RWPE2 (cell line): Measurements from ENCODE around the gene SORL1.
"Not testable (repeated sequence)": the region's sequence is repeated elsewhere in the genome, so short reads cannot be mapped to it uniquely, and the experiment has no call there.

Source experiments
- ATAC-seq: fragments of 200-7000 bp; cut with Tn5 transposase; 3 replicates; pipeline ENCODE4 v1.9.1; 2021; ENCODE audit warnings: low read depth
- DNase-seq: peaks from one replicate; pipeline ENCODE4 v3.0.0-alpha.2; 2020; ENCODE audit warnings: low spot score
- H3K27ac ChIP-seq: fragments of 450-650 bp; 2 replicates; pipeline ENCODE4 v1.5.1; 2017; ENCODE audit warnings: mild to moderate bottlenecking; ENCODE audit not compliant: poor library complexity, severe bottlenecking
- H3K27me3 ChIP-seq: fragments of 250-450 bp; sonication (Bioruptor Pico); 2 replicates; pipeline ENCODE4 v1.5.1; 2021; ENCODE audit warnings: mild to moderate bottlenecking, moderate library complexity; ENCODE audit not compliant: insufficient read depth, poor library complexity, severe bottlenecking
- H3K36me3 ChIP-seq: fragments of 250-450 bp; sonication (Bioruptor Pico); 2 replicates; pipeline ENCODE4 v1.5.1; 2020; ENCODE audit warnings: low read depth, mild to moderate bottlenecking, moderate library complexity
- H3K4me1 ChIP-seq: fragments of 250-450 bp; sonication (Bioruptor Pico); 2 replicates; pipeline ENCODE4 v1.5.1; 2021; ENCODE audit warnings: mild to moderate bottlenecking, moderate library complexity; ENCODE audit not compliant: insufficient read depth, poor library complexity, severe bottlenecking
- H3K4me3 ChIP-seq: fragments of 250-450 bp; sonication (Bioruptor Pico); 2 replicates; pipeline ENCODE4 v1.5.1; 2021; ENCODE audit warnings: mild to moderate bottlenecking, moderate library complexity; ENCODE audit not compliant: severe bottlenecking
- H3K9me3 ChIP-seq: fragments of 250-450 bp; sonication (Bioruptor Pico); 2 replicates; pipeline ENCODE4 v1.5.1; 2021; ENCODE audit warnings: mild to moderate bottlenecking, moderate library complexity; ENCODE audit not compliant: severe bottlenecking
- TF ChIP-seq, protein P1 (sequence below): fragments of 450-650 bp; IDR thresholded peaks from one replicate; pipeline ENCODE4 v1.5.1; 2017; ENCODE audit warnings: mild to moderate bottlenecking, moderate library complexity; ENCODE audit not compliant: poor library complexity, severe bottlenecking

Gene SORL1

DNA sequence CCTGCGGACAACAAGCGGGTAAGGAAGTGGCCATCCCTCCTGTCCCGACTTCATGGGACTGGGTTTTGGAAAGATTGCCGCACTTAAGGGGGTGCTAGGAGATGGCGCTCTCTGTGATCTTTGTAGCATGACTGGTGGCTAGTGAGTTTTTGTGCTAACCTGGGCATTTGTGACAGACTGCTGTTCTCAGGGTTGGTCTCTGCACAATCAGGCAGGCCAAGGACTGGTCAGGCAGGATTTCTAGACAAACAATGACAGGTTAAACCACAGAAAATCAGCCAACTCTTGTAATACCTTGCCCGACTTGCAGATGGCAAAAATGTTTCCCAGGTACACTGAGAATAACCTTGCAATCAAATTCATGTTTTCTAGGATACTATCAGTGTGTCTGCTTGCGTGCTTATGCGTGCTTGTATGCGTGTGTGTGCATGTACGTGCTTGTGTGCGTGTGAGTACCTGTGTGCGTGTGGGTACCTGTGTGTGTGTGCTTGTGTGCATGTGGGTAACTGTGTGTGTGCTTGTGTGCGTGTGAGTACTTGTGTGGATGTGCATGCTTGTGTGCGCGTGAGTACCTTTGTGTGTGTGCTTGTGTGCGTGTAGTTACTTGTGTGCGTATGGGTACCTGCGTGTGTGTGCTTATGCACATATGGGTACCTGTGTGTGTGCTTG, 26.2 kb downstream of the SORL1 start:
- Histone ChIP-seq H3K4me3 (no peak overlapping the region), H3K9me3 (no peaks in the 10 kb centered on the region), H3K27me3 (no peaks in the 10 kb centered on the region), H3K4me1 (peaks cover 25% of the 10 kb centered on the region), H3K36me3 (no peaks in the 10 kb centered on the region), H3K27ac (no peak overlapping the region)
- no peak; the same call in 2 of the 3 replicates for ATAC-seq
- TF ChIP-seq, protein P1, sequence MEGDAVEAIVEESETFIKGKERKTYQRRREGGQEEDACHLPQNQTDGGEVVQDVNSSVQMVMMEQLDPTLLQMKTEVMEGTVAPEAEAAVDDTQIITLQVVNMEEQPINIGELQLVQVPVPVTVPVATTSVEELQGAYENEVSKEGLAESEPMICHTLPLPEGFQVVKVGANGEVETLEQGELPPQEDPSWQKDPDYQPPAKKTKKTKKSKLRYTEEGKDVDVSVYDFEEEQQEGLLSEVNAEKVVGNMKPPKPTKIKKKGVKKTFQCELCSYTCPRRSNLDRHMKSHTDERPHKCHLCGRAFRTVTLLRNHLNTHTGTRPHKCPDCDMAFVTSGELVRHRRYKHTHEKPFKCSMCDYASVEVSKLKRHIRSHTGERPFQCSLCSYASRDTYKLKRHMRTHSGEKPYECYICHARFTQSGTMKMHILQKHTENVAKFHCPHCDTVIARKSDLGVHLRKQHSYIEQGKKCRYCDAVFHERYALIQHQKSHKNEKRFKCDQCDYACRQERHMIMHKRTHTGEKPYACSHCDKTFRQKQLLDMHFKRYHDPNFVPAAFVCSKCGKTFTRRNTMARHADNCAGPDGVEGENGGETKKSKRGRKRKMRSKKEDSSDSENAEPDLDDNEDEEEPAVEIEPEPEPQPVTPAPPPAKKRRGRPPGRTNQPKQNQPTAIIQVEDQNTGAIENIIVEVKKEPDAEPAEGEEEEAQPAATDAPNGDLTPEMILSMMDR = no peak
- DNase-seq = no peak

DNA sequence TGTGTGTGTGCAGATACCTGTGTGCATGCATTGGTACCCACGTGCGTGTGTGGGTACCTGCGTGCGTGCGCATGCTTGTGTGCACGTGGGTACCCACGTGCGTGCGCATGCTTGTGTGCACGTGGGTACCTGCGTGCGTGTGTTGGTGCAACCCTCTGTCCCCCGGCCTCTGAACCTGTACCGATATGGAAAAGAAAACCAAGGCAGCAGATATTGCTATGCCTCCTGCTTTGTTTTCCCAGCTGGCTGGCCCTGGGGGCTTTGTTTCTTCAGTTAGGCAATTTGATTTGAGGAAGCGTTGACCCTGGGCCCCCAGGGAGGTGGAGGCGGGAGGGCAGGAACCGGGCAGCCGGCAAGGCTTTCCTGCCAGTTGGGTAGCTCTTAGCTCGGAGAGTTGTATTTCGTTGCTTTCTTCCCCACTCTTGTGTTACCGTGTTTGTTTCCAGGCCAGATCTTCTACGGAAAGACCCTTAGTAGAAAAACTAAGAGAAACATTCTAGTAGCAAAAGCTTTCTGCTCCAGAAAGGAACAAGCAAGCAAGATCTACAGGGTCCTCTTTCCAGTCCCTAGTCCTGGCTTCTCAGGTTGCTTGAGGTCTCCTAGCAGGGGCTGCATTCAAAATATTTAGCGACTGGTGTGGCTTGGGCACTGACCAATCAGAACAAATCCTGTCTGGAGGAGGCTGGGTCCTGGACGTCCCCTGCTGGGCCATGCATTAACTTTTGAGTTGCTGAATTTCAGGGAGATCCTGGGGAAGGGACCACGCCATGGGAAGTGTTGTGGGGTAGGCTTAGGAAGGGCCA, 27.0 kb downstream of the SORL1 start:
- no peak for DNase-seq
- Histone ChIP-seq H3K4me1 (peaks cover 25% of the 10 kb centered on the region), H3K36me3 (no peaks in the 10 kb centered on the region), H3K9me3 (no peaks in the 10 kb centered on the region), H3K4me3 (no peak overlapping the region), H3K27me3 (no peaks in the 10 kb centered on the region), H3K27ac (no peak overlapping the region)
- TF ChIP-seq, protein P1 = no peak
- ATAC-seq = no peak

DNA sequence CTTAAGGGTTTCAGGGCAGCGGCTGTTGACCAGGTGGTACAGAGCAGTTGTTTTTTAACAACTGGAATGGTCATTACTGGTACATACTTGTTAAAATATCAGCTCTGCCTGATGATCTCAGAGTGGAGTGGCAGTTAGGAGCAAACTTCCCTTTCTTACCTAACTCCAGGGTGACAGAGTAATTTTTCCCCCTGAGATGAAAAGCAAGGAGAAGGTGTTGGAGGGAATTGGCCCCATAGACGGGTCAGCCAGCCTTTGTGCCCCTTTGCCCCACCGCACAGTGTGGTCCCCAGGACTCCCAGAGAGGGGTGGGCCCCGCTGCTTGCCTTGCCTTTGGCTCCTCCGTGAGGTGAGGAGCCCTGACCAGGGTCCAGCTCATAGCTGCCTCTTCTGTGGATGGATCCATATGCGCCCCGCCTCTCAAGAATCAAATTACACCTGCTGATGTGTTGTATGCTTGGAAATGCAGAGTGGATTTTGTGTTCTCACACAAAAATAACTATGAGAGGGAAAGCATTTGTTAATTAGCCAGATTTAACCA, 27.7 kb downstream of the SORL1 start:
- Histone ChIP-seq H3K9me3 (no peaks in the 10 kb centered on the region), H3K4me3 (no peak overlapping the region), H3K27me3 (no peaks in the 10 kb centered on the region), H3K27ac (no peak overlapping the region), H3K4me1 (peaks cover 25% of the 10 kb centered on the region), H3K36me3 (no peaks in the 10 kb centered on the region)
- ATAC-seq = no peak
- DNase-seq = no peak
- TF ChIP-seq, protein P1 = no peak

DNA sequence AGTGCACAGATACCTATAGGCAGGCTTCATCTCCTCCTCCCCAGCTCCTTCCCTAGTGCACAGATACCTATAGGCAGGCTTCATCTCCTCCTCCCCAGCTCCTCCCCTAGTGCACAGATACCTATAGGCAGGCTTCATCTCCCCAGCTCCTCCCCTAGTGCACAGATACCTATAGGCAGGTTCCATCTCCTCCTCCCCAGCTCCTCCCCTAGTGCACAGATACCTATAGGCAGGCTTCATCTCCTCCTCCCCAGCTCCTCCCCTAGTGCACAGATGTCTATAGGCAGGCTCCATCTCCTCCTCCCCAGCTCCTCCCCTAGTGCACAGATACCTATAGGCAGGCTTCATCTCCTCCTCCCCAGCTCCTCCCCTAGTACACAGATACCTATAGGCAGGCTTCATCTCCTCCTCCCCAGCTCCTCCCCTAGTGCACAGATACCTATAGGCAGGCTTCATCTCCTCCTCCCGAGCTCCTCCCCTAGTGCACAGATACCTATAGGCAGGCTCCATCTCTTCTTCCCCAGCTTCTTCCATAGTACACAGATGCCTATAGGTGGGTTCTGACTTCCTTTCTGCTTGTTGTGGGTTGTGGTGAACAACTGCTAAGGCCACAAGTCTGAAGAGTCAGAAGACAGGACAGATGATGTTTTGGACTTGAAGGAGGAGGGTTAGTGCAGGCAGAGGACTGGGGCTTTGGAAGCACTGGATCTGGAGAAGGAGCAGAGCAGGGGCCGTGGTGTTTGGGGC, 29.5 kb downstream of the SORL1 start:
- H3K27me3 ChIP-seq, ATAC-seq, H3K27ac ChIP-seq, H3K4me3 ChIP-seq, H3K36me3 ChIP-seq, H3K9me3 ChIP-seq, DNase-seq: not testable (repeated sequence)
- peaks cover 17% of the 10 kb centered on the region for H3K4me1 ChIP-seq
